Measurements from ENCODE around the gene NUPR2. TPM values are rescaled to one million over a fixed set of nuclear protein-coding genes. Genes with fewer than 3 reads are reported as not detected.

NUPR2 gene
- total RNA-seq, 1 experiment from 2014 or later = not detected

- Histone ChIP-seq H3K9ac (ENCODE audit: low read length) (no peak overlapping the region), H2AFZ (ENCODE audit: low read depth, low read length, poor library complexity, severe bottlenecking) (no peak overlapping the region), H3K79me2 (ENCODE audit: insufficient read depth, low read length) (no peaks in the 10 kb centered on the region), H3K4me2 (ENCODE audit: low read length) (no peak overlapping the region), H3K4me1 (ENCODE audit: control insufficient read depth in 1 of 2, insufficient read depth in 2 of 2, low read length in 2 of 2) (peaks cover 0 to 6% of the 10 kb centered on the region in 2 experiments; a peak in 1 of 4 replicates), H3K27me3 (ENCODE audit: insufficient read depth, low read length) (no peaks in the 10 kb centered on the region), H3K9me3 (ENCODE audit: control insufficient read depth in 1 of 2, insufficient read depth in 1 of 2, low read depth in 1 of 2, low read length in 2 of 2) (no peaks in the 10 kb centered on the region), H3K36me3 (ENCODE audit: control insufficient read depth in 1 of 2, insufficient read depth in 2 of 2, low read length in 2 of 2) (peaks cover 7 to 9% of the 10 kb centered on the region in 2 experiments; a peak in 3 of 4 replicates), H3K9me2 (ENCODE audit: insufficient read depth) (no peaks in the 10 kb centered on the region), H3K4me3 (replicated peaks in 1 of 2; ENCODE audit: low read depth in 1 of 2, low read length in 2 of 2) (no peak overlapping the region), H3K27ac (ENCODE audit: low read depth, low read length) (no peak overlapping the region), H4K20me1 (ENCODE audit: insufficient read depth) (no peaks in the 10 kb centered on the region)
- TF ChIP-seq JUND (IDR thresholded peaks at IDR 0.05) (no peak), ATF3 (IDR thresholded peaks at IDR 0.05) (no peak), CEBPB (IDR thresholded peaks at IDR 0.05; ENCODE audit: low read depth) (no peak), EGR1 (IDR thresholded peaks at IDR 0.05; ENCODE audit: low read depth) (no peak), POLR2AphosphoS5 (IDR thresholded peaks at IDR 0.05; ENCODE audit: low read depth, low read length) (no peak), ZBTB33 (IDR thresholded peaks at IDR 0.05; ENCODE audit: extremely low read depth, insufficient replicate concordance, low read length) (no peak)
- DNase-seq (ENCODE audit: low read depth, low spot score) = no peak
- CTCF ChIA-PET = no interaction called here
- 0 out of 2 replicates have a peak, but pooled peaks have one; percentile 21 for ATAC-seq
- no TSS peak for BruUV-seq (replicated peaks)
- RAD21 ChIA-PET (ENCODE audit: low non-redundant PET in 1 of 2, low total read pairs in 2 of 2, uncharacterized antibody in 2 of 2, unreplicated experiment in 2 of 2) = no interaction called here
- POLR2A ChIA-PET = interaction anchor here (1.0 kb wide), 1 partner anchor 19 kb away, joined by 3 read pairs; the partner anchor contains the start of gene SUMF2
- intact Hi-C loops (cut with micrococcal nuclease) = no loop called here
Observed at GRCh38 chr7:56083150-56083785, 32.9 kb downstream of the NUPR2 start.

Measured in HCT116 (cell line).